ENCODE data around the gene PIM2.

DNA sequence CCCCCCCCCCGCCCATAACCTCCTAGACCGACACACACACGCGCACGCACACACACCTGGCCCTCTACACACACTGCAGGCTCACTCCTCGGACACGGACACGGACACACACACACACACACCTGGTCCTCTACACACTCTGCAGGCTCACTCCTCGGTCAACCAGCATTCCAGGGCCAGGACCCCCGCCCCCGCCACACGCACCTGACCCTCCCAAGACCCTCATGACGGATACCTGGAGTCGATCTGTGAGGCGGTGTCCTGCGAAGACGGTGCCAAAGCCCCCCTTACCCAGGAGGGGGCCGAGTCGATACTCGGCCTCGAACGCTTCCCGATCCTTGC is 552 bp downstream of the PIM2 start:
- TF ChIP-seq GATA2 (IDR thresholded peaks at IDR 0.05; ENCODE audit: low read depth, low read length) (no peak), GATA3 (IDR thresholded peaks at IDR 0.05; ENCODE audit: low read depth, low read length) (no peak)
